Keratinocyte (primary cell): ENCODE results near the gene MRPS33. TPM values are rescaled to one million over a fixed set of nuclear protein-coding genes. Genes with fewer than 3 reads are reported as not detected.
"Not testable (repeated sequence)": the region's sequence is repeated elsewhere in the genome, so short reads cannot be mapped to it uniquely, and the experiment has no call there.

Experiments
- DNase-seq: peaks from one replicate; pipeline ENCODE4 v3.0.0-alpha.2; 2011; ENCODE audit warnings: low read depth, missing footprints, low spot score
- FAIRE-seq: peaks from 2 replicates; lab custom pipeline; 2011; peaks lifted over from hg19 to GRCh38; lab: Jason Lieb, UNC
- H2AFZ ChIP-seq: 2 replicates; pipeline ENCODE4 v1.6.0; 2012; ENCODE audit warnings: low read length, control low read depth, inconsistent platforms; ENCODE audit not compliant: control insufficient read depth
- H3K27ac ChIP-seq: 2 replicates; pipeline ENCODE4 v1.5.1; 2011; ENCODE audit warnings: low read length; ENCODE audit not compliant: control insufficient read depth, insufficient read depth
- H3K27me3 ChIP-seq: 3 replicates; pipeline ENCODE4 v1.6.0; 2011; ENCODE audit warnings: low read length; ENCODE audit not compliant: control insufficient read depth, insufficient read depth; ENCODE audit errors: extremely low read depth
- H3K36me3 ChIP-seq, 2 experiments: 2 replicates in 1 of 2; 3 replicates in 1 of 2; pipeline ENCODE4 v1.5.1; 2011; ENCODE audit warnings: low read length in 2 of 2, mild to moderate bottlenecking in 1 of 2; ENCODE audit not compliant: control insufficient read depth in 2 of 2, insufficient read depth in 2 of 2; ENCODE audit errors: extremely low read depth in 1 of 2
- H3K4me1 ChIP-seq: 3 replicates; pipeline ENCODE4 v1.5.1; 2011; ENCODE audit warnings: low read length; ENCODE audit not compliant: control insufficient read depth, insufficient read depth; ENCODE audit errors: extremely low read depth
- H3K4me2 ChIP-seq: 3 replicates; pipeline ENCODE4 v1.6.0; 2011; ENCODE audit warnings: low read depth, low read length; ENCODE audit not compliant: control insufficient read depth, insufficient read depth; ENCODE audit errors: extremely low read depth
- H3K4me3 ChIP-seq, 3 experiments: fragments of 200-600 bp in 1 of 3; sonication (generic) in 1 of 3; 2 replicates in 2 of 3; 3 replicates in 1 of 3; pipeline ENCODE4 v1.5.1; 2011 to 2016; ENCODE audit warnings: low read length in 3 of 3, mild to moderate bottlenecking in 3 of 3, control low read depth in 2 of 3, inconsistent platforms in 1 of 3, low read depth in 1 of 3, mixed read lengths in 1 of 3, mixed run types in 1 of 3, moderate library complexity in 1 of 3; ENCODE audit not compliant: control insufficient read depth in 2 of 3, insufficient read depth in 2 of 3; ENCODE audit errors: extremely low read depth in 1 of 3
- H3K79me2 ChIP-seq: 2 replicates; pipeline ENCODE4 v1.6.0; 2012; ENCODE audit warnings: low read length; ENCODE audit not compliant: control insufficient read depth, insufficient read depth
- H3K9ac ChIP-seq: 3 replicates; pipeline ENCODE4 v1.6.0; 2011; ENCODE audit warnings: low read length; ENCODE audit not compliant: control insufficient read depth, insufficient read depth; ENCODE audit errors: extremely low read depth
- H3K9me1 ChIP-seq: 3 replicates; pipeline ENCODE4 v1.6.0; 2011; ENCODE audit warnings: low read length; ENCODE audit not compliant: control insufficient read depth, insufficient read depth; ENCODE audit errors: extremely low read depth
- H3K9me3 ChIP-seq: 2 replicates; pipeline ENCODE4 v1.5.1; 2012; ENCODE audit warnings: low read depth, low read length; ENCODE audit not compliant: control insufficient read depth
- H4K20me1 ChIP-seq: 3 replicates; pipeline ENCODE4 v1.6.0; 2011; ENCODE audit warnings: low read length; ENCODE audit not compliant: control insufficient read depth, insufficient read depth; ENCODE audit errors: extremely low read depth
- EZH2 ChIP-seq: IDR thresholded peaks from one replicate; pipeline ENCODE4 v1.6.1; 2012; ENCODE audit warnings: inconsistent platforms, mild to moderate bottlenecking, low read length, moderate library complexity
- dilution Hi-C: fragments of 300-500 bp; cut with MboI; formaldehyde crosslinking; loops from one replicate; pipeline ENCODE4 v1.7.0; 2020; ENCODE audit warnings: low sequenced_read_pairs; ENCODE audit not compliant: extremely low pct_ligation_motif_present
- polyA plus RNA-seq, 5 experiments: library from polyadenylated mRNA; depleted of rRNA in 3 of 5; stranded (reverse) in 3 of 5; stranded (forward) in 1 of 5; unstranded in 1 of 5; fragments of >200 nt; gene quantifications; 1 replicate in 1 of 5; 2 replicates in 3 of 5; 3 replicates in 1 of 5; pipeline versions ENCODE4 v1.2.1 to v1.2.3, GENCODE V29; 2011 to 2012; ENCODE audit warnings: missing spikeins in 2 of 5, low read depth in 1 of 5, low replicate concordance in 1 of 5
- TF ChIP-seq, protein P1 (sequence below), 3 experiments: IDR thresholded peaks in 1 of 3; conservative IDR thresholded peaks in 1 of 3; optimal IDR thresholded peaks in 1 of 3; 2 replicates in 2 of 3; 3 replicates in 1 of 3; pipeline versions ENCODE3 to v1.5.1; 2011; ENCODE audit warnings: low read length in 3 of 3, mild to moderate bottlenecking in 3 of 3, moderate library complexity in 2 of 3, control low read depth in 1 of 3, inconsistent platforms in 1 of 3; ENCODE audit not compliant: insufficient read depth in 2 of 3; ENCODE audit errors: extremely low read depth in 1 of 3

Gene MRPS33
- polyA plus RNA-seq, 1 donor (not counting 4 experiments of a cell fraction or from before 2014, with no cell fraction given), result 141 TPM

DNA sequence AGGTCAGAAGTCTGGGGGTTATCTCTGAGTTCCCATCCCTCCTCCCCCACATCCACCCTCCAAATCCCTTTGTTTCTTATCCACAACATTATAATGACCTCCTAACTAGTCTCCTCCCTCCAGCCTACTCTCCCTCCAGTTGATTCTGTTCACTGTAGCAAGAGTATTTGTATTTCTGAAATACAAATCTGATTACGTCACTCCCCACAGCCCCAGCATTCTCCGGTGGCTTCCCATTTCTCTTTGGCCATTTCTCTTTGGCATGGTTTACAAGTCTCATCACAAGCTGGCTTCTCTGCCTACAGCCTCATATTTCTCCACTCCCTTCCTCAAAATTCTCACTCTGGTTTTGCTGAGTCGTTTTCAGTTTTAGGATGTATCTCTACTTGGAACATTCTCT is 24.6 kb upstream of the MRPS33 start:
- H2AFZ ChIP-seq, result no peak overlapping the region
- H4K20me1 ChIP-seq, result no peaks in the 10 kb centered on the region
- H3K9me1 ChIP-seq, result no peaks in the 10 kb centered on the region
- no peaks in the 10 kb centered on the region for H3K79me2 ChIP-seq
- FAIRE-seq (no peak), DNase-seq (no peak)
- no peaks in the 10 kb centered on the region for H3K27me3 ChIP-seq
- dilution Hi-C loops, result no loop called here
- H3K4me3 ChIP-seq, result no peak overlapping the region
- no peaks in the 10 kb centered on the region for H3K4me1 ChIP-seq
- H3K4me2 ChIP-seq, result no peak overlapping the region
- no peaks in the 10 kb centered on the region for H3K36me3 ChIP-seq
- H3K27ac ChIP-seq, result no peak overlapping the region
- H3K9ac ChIP-seq, result no peak overlapping the region
- H3K9me3 ChIP-seq, result no peaks in the 10 kb centered on the region
- TF ChIP-seq EZH2, result no peak
- TF ChIP-seq, protein P1, sequence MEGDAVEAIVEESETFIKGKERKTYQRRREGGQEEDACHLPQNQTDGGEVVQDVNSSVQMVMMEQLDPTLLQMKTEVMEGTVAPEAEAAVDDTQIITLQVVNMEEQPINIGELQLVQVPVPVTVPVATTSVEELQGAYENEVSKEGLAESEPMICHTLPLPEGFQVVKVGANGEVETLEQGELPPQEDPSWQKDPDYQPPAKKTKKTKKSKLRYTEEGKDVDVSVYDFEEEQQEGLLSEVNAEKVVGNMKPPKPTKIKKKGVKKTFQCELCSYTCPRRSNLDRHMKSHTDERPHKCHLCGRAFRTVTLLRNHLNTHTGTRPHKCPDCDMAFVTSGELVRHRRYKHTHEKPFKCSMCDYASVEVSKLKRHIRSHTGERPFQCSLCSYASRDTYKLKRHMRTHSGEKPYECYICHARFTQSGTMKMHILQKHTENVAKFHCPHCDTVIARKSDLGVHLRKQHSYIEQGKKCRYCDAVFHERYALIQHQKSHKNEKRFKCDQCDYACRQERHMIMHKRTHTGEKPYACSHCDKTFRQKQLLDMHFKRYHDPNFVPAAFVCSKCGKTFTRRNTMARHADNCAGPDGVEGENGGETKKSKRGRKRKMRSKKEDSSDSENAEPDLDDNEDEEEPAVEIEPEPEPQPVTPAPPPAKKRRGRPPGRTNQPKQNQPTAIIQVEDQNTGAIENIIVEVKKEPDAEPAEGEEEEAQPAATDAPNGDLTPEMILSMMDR (optimal IDR thresholded peaks at IDR 0.05 in 1 of 3, IDR thresholded peaks at IDR 0.05 in 1 of 3, conservative IDR thresholded peaks at IDR 0.05 in 1 of 3; ENCODE audit: extremely low read depth in 1 of 3, insufficient read depth in 2 of 3, low read length in 3 of 3), result no peak

DNA sequence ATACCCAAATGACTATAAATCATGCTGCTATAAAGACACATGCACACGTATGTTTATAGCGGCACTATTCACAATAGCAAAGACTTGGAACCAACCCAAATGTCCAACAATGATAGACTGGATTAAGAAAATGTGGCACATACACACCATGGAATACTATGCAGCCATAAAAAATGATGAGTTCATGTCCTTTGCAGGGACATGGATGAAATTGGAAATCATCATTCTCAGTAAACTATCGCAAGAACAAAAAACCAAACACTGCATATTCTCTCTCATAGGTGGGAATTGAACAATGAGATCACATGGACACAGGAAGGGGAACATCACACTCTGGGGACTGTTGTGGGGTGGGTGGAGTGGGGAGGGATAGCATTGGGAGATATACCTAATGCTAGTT is 23.3 kb upstream of the MRPS33 start:
- H2AFZ ChIP-seq, H3K36me3 ChIP-seq, H4K20me1 ChIP-seq, H3K4me1 ChIP-seq, H3K27me3 ChIP-seq, dilution Hi-C loops, H3K9me1 ChIP-seq, H3K4me2 ChIP-seq, H3K79me2 ChIP-seq, H3K4me3 ChIP-seq, H3K9ac ChIP-seq, H3K27ac ChIP-seq, DNase-seq, FAIRE-seq, H3K9me3 ChIP-seq: not testable (repeated sequence)

DNA sequence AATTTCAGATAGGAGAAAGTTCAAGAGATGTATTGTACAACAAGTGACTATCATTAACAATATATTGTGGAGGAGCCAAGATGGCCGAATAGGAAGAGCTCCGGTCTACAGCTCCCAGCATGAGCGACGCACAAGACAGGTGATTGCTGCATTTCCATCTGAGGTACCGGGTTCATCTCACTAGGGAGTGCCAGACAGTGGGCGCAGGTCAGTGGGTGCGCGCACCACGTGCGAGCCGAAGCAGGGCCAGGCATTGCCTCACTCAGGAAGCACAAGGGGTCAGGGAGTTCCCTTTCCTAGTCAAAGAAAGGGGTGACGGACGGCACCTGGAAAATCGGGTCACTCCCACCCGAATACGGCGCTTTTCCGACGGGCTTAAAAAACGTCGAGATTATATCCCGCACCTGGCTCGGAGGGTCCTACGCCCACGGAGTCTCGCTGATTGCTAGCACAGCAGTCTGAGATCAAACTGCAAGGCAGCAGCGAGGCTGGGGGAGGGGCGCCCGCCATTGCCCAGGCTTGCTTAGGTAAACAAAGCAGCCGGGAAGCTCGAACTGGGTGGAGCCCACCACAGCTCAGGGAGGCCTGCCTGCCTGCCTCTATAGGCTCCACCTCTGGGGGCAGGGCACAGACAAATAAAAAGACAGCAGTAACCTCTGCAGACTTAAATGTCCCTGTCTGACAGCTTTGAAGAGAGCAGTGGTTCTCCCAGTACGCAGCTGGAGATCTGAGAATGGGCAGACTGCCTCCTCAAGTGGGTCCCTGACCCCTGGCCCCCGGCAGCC is 18.0 kb upstream of the MRPS33 start:
- H3K9me1 ChIP-seq, DNase-seq, H3K79me2 ChIP-seq, H3K4me1 ChIP-seq, H2AFZ ChIP-seq, H3K9ac ChIP-seq, H3K27me3 ChIP-seq, H3K9me3 ChIP-seq, FAIRE-seq, H3K27ac ChIP-seq, H3K36me3 ChIP-seq, H4K20me1 ChIP-seq, dilution Hi-C loops, H3K4me2 ChIP-seq, H3K4me3 ChIP-seq: not testable (repeated sequence)
